OCI-LY3 (cell line): ENCODE results near the gene THAP10.
"Not testable (repeated sequence)": the region's sequence is repeated elsewhere in the genome, so short reads cannot be mapped to it uniquely, and the experiment has no call there.

ENCODE experiments used
- H2AFZ ChIP-seq: fragments of 200-600, 300-600 bp; shearing (Covaris generic); 2 replicates; pipeline ENCODE4 v1.6.0; 2014; ENCODE audit warnings: antibody characterized with exemption, low read depth, low read length
- H3K27ac ChIP-seq: fragments of 200-600, 300-600 bp; sonication (generic); 2 replicates; pipeline ENCODE4 v1.5.1; 2014; ENCODE audit warnings: mild to moderate bottlenecking, low read length, moderate library complexity, mixed read lengths
- H3K27me3 ChIP-seq: fragments of 200-600, 300-600 bp; sonication (generic); 2 replicates; pipeline ENCODE4 v1.6.1; 2014; ENCODE audit warnings: low read depth, low read length, mixed read lengths
- H3K36me3 ChIP-seq: fragments of 200-600, 300-600 bp; sonication (generic); replicated peaks from 2 replicates; pipeline ENCODE3; 2014; ENCODE audit warnings: low read depth, low read length, mixed read lengths
- H3K4me1 ChIP-seq: fragments of 300-600, 200-600 bp; sonication (generic); 2 replicates; pipeline ENCODE4 v1.6.1; 2014; ENCODE audit warnings: low read length, mixed read lengths
- H3K4me2 ChIP-seq: fragments of 200-600, 300-600 bp; sonication (generic); 2 replicates; pipeline ENCODE4 v1.6.1; 2014; ENCODE audit warnings: low read length, mixed read lengths
- H3K4me3 ChIP-seq: fragments of 300-600, 200-600 bp; sonication (generic); 2 replicates; pipeline ENCODE4 v1.5.1; 2014; ENCODE audit warnings: antibody characterized with exemption, mild to moderate bottlenecking, low read length, moderate library complexity
- H3K79me2 ChIP-seq: fragments of 300-600, 200-600 bp; shearing (Covaris generic); 2 replicates; pipeline ENCODE4 v1.6.1; 2014; ENCODE audit warnings: mild to moderate bottlenecking, low read length, mixed read lengths
- H3K9ac ChIP-seq: fragments of 300-600, 200-600 bp; shearing (Covaris generic); 2 replicates; pipeline ENCODE4 v1.6.0; 2014; ENCODE audit warnings: mild to moderate bottlenecking, low read length, moderate library complexity
- H3K9me3 ChIP-seq: fragments of 200-600, 300-600 bp; shearing (Covaris generic); 2 replicates; pipeline ENCODE4 v1.6.1; 2014; ENCODE audit warnings: low read length, mixed read lengths; ENCODE audit not compliant: insufficient read depth
- H4K20me1 ChIP-seq: fragments of 200-600, 300-600 bp; sonication (generic); 2 replicates; pipeline ENCODE4 v1.6.1; 2016; ENCODE audit warnings: low read length, mixed read lengths; ENCODE audit not compliant: insufficient read depth
- EZH2phosphoT487 ChIP-seq: fragments of 200-600 bp; shearing (Covaris generic); IDR thresholded peaks from 2 replicates; pipeline ENCODE4 v1.6.1; 2018; ENCODE audit warnings: antibody characterized with exemption, mixed run types, low read depth
- TF ChIP-seq, protein P1 (sequence below): fragments of 200-600, 300-600 bp; sonication (generic); IDR thresholded peaks from 2 replicates; pipeline ENCODE4 v1.5.1; 2014; ENCODE audit warnings: antibody characterized with exemption, low read length, low read depth

The THAP10 gene

GRCh38 chr15:70875001-70875782 lies 17.0 kb downstream of the THAP10 start:
- no peak for TF ChIP-seq EZH2phosphoT487
- TF ChIP-seq, protein P1, sequence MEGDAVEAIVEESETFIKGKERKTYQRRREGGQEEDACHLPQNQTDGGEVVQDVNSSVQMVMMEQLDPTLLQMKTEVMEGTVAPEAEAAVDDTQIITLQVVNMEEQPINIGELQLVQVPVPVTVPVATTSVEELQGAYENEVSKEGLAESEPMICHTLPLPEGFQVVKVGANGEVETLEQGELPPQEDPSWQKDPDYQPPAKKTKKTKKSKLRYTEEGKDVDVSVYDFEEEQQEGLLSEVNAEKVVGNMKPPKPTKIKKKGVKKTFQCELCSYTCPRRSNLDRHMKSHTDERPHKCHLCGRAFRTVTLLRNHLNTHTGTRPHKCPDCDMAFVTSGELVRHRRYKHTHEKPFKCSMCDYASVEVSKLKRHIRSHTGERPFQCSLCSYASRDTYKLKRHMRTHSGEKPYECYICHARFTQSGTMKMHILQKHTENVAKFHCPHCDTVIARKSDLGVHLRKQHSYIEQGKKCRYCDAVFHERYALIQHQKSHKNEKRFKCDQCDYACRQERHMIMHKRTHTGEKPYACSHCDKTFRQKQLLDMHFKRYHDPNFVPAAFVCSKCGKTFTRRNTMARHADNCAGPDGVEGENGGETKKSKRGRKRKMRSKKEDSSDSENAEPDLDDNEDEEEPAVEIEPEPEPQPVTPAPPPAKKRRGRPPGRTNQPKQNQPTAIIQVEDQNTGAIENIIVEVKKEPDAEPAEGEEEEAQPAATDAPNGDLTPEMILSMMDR, result peak; percentile 69
- Histone ChIP-seq H3K27ac (no peak overlapping the region), H3K9ac (no peak overlapping the region), H3K36me3 (no peaks in the 10 kb centered on the region), H2AFZ (peak overlapping the region; percentile 62), H3K4me1 (peaks cover 17% of the 10 kb centered on the region), H3K79me2 (no peaks in the 10 kb centered on the region), H3K4me3 (no peak overlapping the region), H4K20me1 (no peaks in the 10 kb centered on the region), H3K4me2 (peak overlapping the region; percentile 16; the same call in 1 of the 2 replicates), H3K27me3 (no peaks in the 10 kb centered on the region), H3K9me3 (no peaks in the 10 kb centered on the region)

GRCh38 chr15:70873232-70874054 lies 18.8 kb downstream of the THAP10 start:
- Histone ChIP-seq H3K27me3 (no peaks in the 10 kb centered on the region), H3K4me3 (no peak overlapping the region), H3K36me3 (no peaks in the 10 kb centered on the region), H3K9ac (no peak overlapping the region), H3K27ac (no peak overlapping the region), H3K79me2 (no peaks in the 10 kb centered on the region), H3K4me2 (no peak overlapping the region), H4K20me1 (no peaks in the 10 kb centered on the region), H2AFZ (no peak overlapping the region), H3K4me1 (peaks cover 17% of the 10 kb centered on the region), H3K9me3 (no peaks in the 10 kb centered on the region)
- TF ChIP-seq, protein P1, result no peak
- no peak for TF ChIP-seq EZH2phosphoT487

GRCh38 chr15:70871490-70871889 lies 20.7 kb downstream of the THAP10 start:
- not testable (repeated sequence) for H3K9ac ChIP-seq, H3K27me3 ChIP-seq, H3K4me3 ChIP-seq, H3K36me3 ChIP-seq, H3K4me2 ChIP-seq, H3K9me3 ChIP-seq, H3K27ac ChIP-seq, H4K20me1 ChIP-seq, H3K79me2 ChIP-seq, H2AFZ ChIP-seq
- peaks cover 13% of the 10 kb centered on the region for H3K4me1 ChIP-seq

- Histone ChIP-seq H3K4me3 (no peak overlapping the region), H3K4me2 (no peak overlapping the region), H3K36me3 (no peaks in the 10 kb centered on the region), H2AFZ (no peak overlapping the region), H3K9ac (no peak overlapping the region), H3K9me3 (no peaks in the 10 kb centered on the region), H3K27ac (no peak overlapping the region), H3K79me2 (no peaks in the 10 kb centered on the region), H3K4me1 (no peaks in the 10 kb centered on the region), H3K27me3 (no peaks in the 10 kb centered on the region), H4K20me1 (no peaks in the 10 kb centered on the region)
- TF ChIP-seq, protein P1, result no peak
- TF ChIP-seq EZH2phosphoT487, result no peak
These were observed 22.2 kb downstream of the THAP10 start for GRCh38 chr15:70870051-70870450.
